Activated naive CD8-positive, alpha-beta T cell treated with anti-CD3 and anti-CD28 coated beads, Interleukin-2, amount 10 ng/mL, durations not matched to agents 7 days and 5 days (primary cell): ENCODE results near the gene UTP25. TPM values are rescaled to one million over a fixed set of nuclear protein-coding genes. Genes with fewer than 3 reads are reported as not detected.

ENCODE experiments used
- ATAC-seq: fragments of 150-1000 bp; cut with Tn5 transposase; one replicate; pipeline ENCODE4 v1.10.0; 2021; ENCODE audit warnings: low read depth, moderate library complexity
- POLR2A ChIA-PET: fragments of 350-600 bp; sonication (Branson Sonifier 250); formaldehyde crosslinking; loops from one replicate; lab custom pipeline; 2021; ENCODE audit warnings: antibody characterized with exemption; lab: Charles Lee
- DNase-seq: peaks from one replicate; pipeline ENCODE4 v3.0.0; 2021
- H3K27ac Mint-ChIP-seq: one replicate; pipeline ENCODE4 v1.8.0; 2022; ENCODE audit warnings: mild to moderate bottlenecking, mixed read lengths
- H3K27me3 Mint-ChIP-seq: one replicate; pipeline ENCODE4 v1.8.0; 2022; ENCODE audit warnings: mild to moderate bottlenecking, moderate library complexity, mixed read lengths
- H3K36me3 Mint-ChIP-seq: one replicate; pipeline ENCODE4 v1.8.0; 2021; ENCODE audit warnings: mild to moderate bottlenecking, mixed read lengths
- H3K4me1 Mint-ChIP-seq: one replicate; pipeline ENCODE4 v1.8.0; 2021; ENCODE audit warnings: mixed read lengths
- H3K4me3 Mint-ChIP-seq: one replicate; pipeline ENCODE4 v1.8.0; 2022; ENCODE audit warnings: mild to moderate bottlenecking, moderate library complexity, mixed read lengths
- H3K9me3 Mint-ChIP-seq: one replicate; pipeline ENCODE4 v1.8.0; 2021; ENCODE audit warnings: mixed read lengths
- total RNA-seq, 2 experiments: library from RNA; stranded (reverse); gene quantifications; one replicate each; pipeline ENCODE4 v1.2.3, GENCODE V29; 2021

UTP25 gene
- total RNA-seq, 2 experiments from 2014 or later = 7.5 to 7.7 TPM

- no peak for ATAC-seq
- peaks cover 7% of the 10 kb centered on the region for H3K27me3 Mint-ChIP-seq
- no peak overlapping the region for H3K27ac Mint-ChIP-seq
- H3K4me1 Mint-ChIP-seq = no peaks in the 10 kb centered on the region
- H3K36me3 Mint-ChIP-seq = no peaks in the 10 kb centered on the region
- H3K4me3 Mint-ChIP-seq = no peak overlapping the region
- POLR2A ChIA-PET = no interaction called here
- no peak for DNase-seq
- H3K9me3 Mint-ChIP-seq = no peaks in the 10 kb centered on the region
These were observed 12.3 kb upstream of the UTP25 start for GRCh38 chr1:209815490-209815889.

- POLR2A ChIA-PET = no interaction called here
- Mint-ChIP-seq H3K27ac (peak overlapping the region; percentile 59), H3K9me3 (no peaks in the 10 kb centered on the region), H3K4me1 (no peaks in the 10 kb centered on the region), H3K4me3 (no peak overlapping the region), H3K27me3 (peaks cover 4% of the 10 kb centered on the region), H3K36me3 (no peaks in the 10 kb centered on the region)
- DNase-seq = no peak
- no peak for ATAC-seq
These were observed 11.8 kb upstream of the UTP25 start for GRCh38 chr1:209815931-209816341.

- no peaks in the 10 kb centered on the region for H3K9me3 Mint-ChIP-seq
- DNase-seq (no peak), ATAC-seq (no peak)
- no peak overlapping the region for H3K27ac Mint-ChIP-seq
- H3K36me3 Mint-ChIP-seq = no peaks in the 10 kb centered on the region
- H3K4me3 Mint-ChIP-seq = no peak overlapping the region
- POLR2A ChIA-PET = no interaction called here
- no peaks in the 10 kb centered on the region for H3K4me1 Mint-ChIP-seq
- peaks cover 9% of the 10 kb centered on the region for H3K27me3 Mint-ChIP-seq
These were observed 10.8 kb upstream of the UTP25 start for GRCh38 chr1:209816923-209817322.

GRCh38 chr1:209817691-209818090 is 10.1 kb upstream of the UTP25 start:
- POLR2A ChIA-PET = no interaction called here
- no peak overlapping the region for H3K4me3 Mint-ChIP-seq
- DNase-seq = no peak
- no peak overlapping the region for H3K27ac Mint-ChIP-seq
- no peaks in the 10 kb centered on the region for H3K9me3 Mint-ChIP-seq
- peaks cover 10% of the 10 kb centered on the region for H3K27me3 Mint-ChIP-seq
- peaks cover 2% of the 10 kb centered on the region for H3K4me1 Mint-ChIP-seq
- ATAC-seq = no peak
- H3K36me3 Mint-ChIP-seq = no peaks in the 10 kb centered on the region

- ATAC-seq (no peak), DNase-seq (no peak)
- POLR2A ChIA-PET = no interaction called here
- Mint-ChIP-seq H3K36me3 (no peaks in the 10 kb centered on the region), H3K4me1 (peaks cover 6% of the 10 kb centered on the region), H3K4me3 (no peak overlapping the region), H3K27ac (no peak overlapping the region), H3K27me3 (peaks cover 10% of the 10 kb centered on the region), H3K9me3 (no peaks in the 10 kb centered on the region)
These were observed 8.7 kb upstream of the UTP25 start for GRCh38 chr1:209819058-209819457.

GRCh38 chr1:209820986-209821385 is 6.8 kb upstream of the UTP25 start:
- H3K27ac Mint-ChIP-seq = no peak overlapping the region
- ATAC-seq = no peak
- DNase-seq = no peak
- POLR2A ChIA-PET = no interaction called here
- no peak overlapping the region for H3K4me3 Mint-ChIP-seq
- H3K36me3 Mint-ChIP-seq = no peaks in the 10 kb centered on the region
- H3K9me3 Mint-ChIP-seq = no peaks in the 10 kb centered on the region
- peaks cover 6% of the 10 kb centered on the region for H3K4me1 Mint-ChIP-seq
- peaks cover 10% of the 10 kb centered on the region for H3K27me3 Mint-ChIP-seq

GRCh38 chr1:209822706-209823105 is 5.1 kb upstream of the UTP25 start:
- H3K4me1 Mint-ChIP-seq = peaks cover 15% of the 10 kb centered on the region
- no peak for ATAC-seq
- peaks cover 10% of the 10 kb centered on the region for H3K27me3 Mint-ChIP-seq
- peaks cover 1% of the 10 kb centered on the region for H3K36me3 Mint-ChIP-seq
- H3K27ac Mint-ChIP-seq = no peak overlapping the region
- H3K4me3 Mint-ChIP-seq = no peak overlapping the region
- DNase-seq = no peak
- no peaks in the 10 kb centered on the region for H3K9me3 Mint-ChIP-seq
- POLR2A ChIA-PET = interaction anchor here (2.1 kb wide), 1 partner anchor 54 kb away, joined by 10 read pairs; no protein-coding TSS in a partner anchor

GRCh38 chr1:209823143-209824041 is 4.4 kb upstream of the UTP25 start:
- no peaks in the 10 kb centered on the region for H3K9me3 Mint-ChIP-seq
- DNase-seq (no peak), ATAC-seq (peak; percentile 38)
- H3K27ac Mint-ChIP-seq = no peak overlapping the region
- peaks cover 15% of the 10 kb centered on the region for H3K4me1 Mint-ChIP-seq
- H3K36me3 Mint-ChIP-seq = peaks cover 1% of the 10 kb centered on the region
- POLR2A ChIA-PET = interaction anchor here (2.1 kb wide), 1 partner anchor 54 kb away, joined by 10 read pairs; no protein-coding TSS in a partner anchor
- no peak overlapping the region for H3K4me3 Mint-ChIP-seq
- peaks cover 10% of the 10 kb centered on the region for H3K27me3 Mint-ChIP-seq

GRCh38 chr1:209825591-209826434 is 2.0 kb upstream of the UTP25 start:
- no peaks in the 10 kb centered on the region for H3K9me3 Mint-ChIP-seq
- POLR2A ChIA-PET = no interaction called here
- no peak overlapping the region for H3K27ac Mint-ChIP-seq
- ATAC-seq = no peak
- peaks cover 5% of the 10 kb centered on the region for H3K27me3 Mint-ChIP-seq
- no peak for DNase-seq
- H3K36me3 Mint-ChIP-seq = peaks cover 4% of the 10 kb centered on the region
- H3K4me3 Mint-ChIP-seq = no peak overlapping the region
- H3K4me1 Mint-ChIP-seq = peaks cover 30% of the 10 kb centered on the region

- POLR2A ChIA-PET = no interaction called here
- Mint-ChIP-seq H3K36me3 (peaks cover 17% of the 10 kb centered on the region), H3K4me1 (peaks cover 31% of the 10 kb centered on the region), H3K27ac (no peak overlapping the region), H3K9me3 (no peaks in the 10 kb centered on the region), H3K4me3 (peak overlapping the region; percentile 77), H3K27me3 (no peaks in the 10 kb centered on the region)
- no peak for ATAC-seq
- DNase-seq = no peak
These were observed 1.9 kb downstream of the UTP25 start for GRCh38 chr1:209829716-209830115.

- ATAC-seq = no peak
- Mint-ChIP-seq H3K36me3 (peaks cover 22% of the 10 kb centered on the region), H3K9me3 (no peaks in the 10 kb centered on the region), H3K27me3 (no peaks in the 10 kb centered on the region), H3K27ac (no peak overlapping the region), H3K4me1 (peaks cover 34% of the 10 kb centered on the region), H3K4me3 (no peak overlapping the region)
- no peak for DNase-seq
- POLR2A ChIA-PET = no interaction called here
These were observed 3.0 kb downstream of the UTP25 start for GRCh38 chr1:209830722-209831121.

GRCh38 chr1:209831615-209832014 is 3.8 kb downstream of the UTP25 start:
- DNase-seq = no peak
- Mint-ChIP-seq H3K9me3 (no peaks in the 10 kb centered on the region), H3K27me3 (no peaks in the 10 kb centered on the region), H3K4me3 (no peak overlapping the region), H3K36me3 (peaks cover 22% of the 10 kb centered on the region), H3K27ac (peak overlapping the region; percentile 17), H3K4me1 (peaks cover 34% of the 10 kb centered on the region)
- no peak for ATAC-seq
- POLR2A ChIA-PET = no interaction called here

GRCh38 chr1:209835782-209836298 is 8.1 kb downstream of the UTP25 start:
- H3K27ac Mint-ChIP-seq = no peak overlapping the region
- no peaks in the 10 kb centered on the region for H3K27me3 Mint-ChIP-seq
- no peak overlapping the region for H3K4me3 Mint-ChIP-seq
- POLR2A ChIA-PET = no interaction called here
- no peak for ATAC-seq
- DNase-seq = no peak
- no peaks in the 10 kb centered on the region for H3K9me3 Mint-ChIP-seq
- H3K36me3 Mint-ChIP-seq = peaks cover 32% of the 10 kb centered on the region
- peaks cover 11% of the 10 kb centered on the region for H3K4me1 Mint-ChIP-seq
